Fibroblast of pulmonary artery (primary cell): Measurements from ENCODE around the gene WASF2.

Experiments
- DNase-seq: peaks from one replicate; pipeline ENCODE4 v3.0.0-alpha.2; 2010; ENCODE audit warnings: low read depth
- H3K4me3 ChIP-seq: replicated peaks from 2 replicates; pipeline ENCODE4 v1.5.1; 2011; ENCODE audit warnings: low read depth, mild to moderate bottlenecking, control low read depth, low read length, moderate library complexity
- TF ChIP-seq, protein P1 (sequence below): IDR thresholded peaks from 2 replicates; pipeline ENCODE4 v1.5.1; 2011; ENCODE audit warnings: mild to moderate bottlenecking, control low read depth, low read length, inconsistent platforms; ENCODE audit errors: missing control alignments

WASF2 gene

GRCh38 chr1:27519331-27520258, 29.6 kb upstream of the WASF2 start:
- DNase-seq: no peak
- no peak overlapping the region for H3K4me3 ChIP-seq
- TF ChIP-seq, protein P1, sequence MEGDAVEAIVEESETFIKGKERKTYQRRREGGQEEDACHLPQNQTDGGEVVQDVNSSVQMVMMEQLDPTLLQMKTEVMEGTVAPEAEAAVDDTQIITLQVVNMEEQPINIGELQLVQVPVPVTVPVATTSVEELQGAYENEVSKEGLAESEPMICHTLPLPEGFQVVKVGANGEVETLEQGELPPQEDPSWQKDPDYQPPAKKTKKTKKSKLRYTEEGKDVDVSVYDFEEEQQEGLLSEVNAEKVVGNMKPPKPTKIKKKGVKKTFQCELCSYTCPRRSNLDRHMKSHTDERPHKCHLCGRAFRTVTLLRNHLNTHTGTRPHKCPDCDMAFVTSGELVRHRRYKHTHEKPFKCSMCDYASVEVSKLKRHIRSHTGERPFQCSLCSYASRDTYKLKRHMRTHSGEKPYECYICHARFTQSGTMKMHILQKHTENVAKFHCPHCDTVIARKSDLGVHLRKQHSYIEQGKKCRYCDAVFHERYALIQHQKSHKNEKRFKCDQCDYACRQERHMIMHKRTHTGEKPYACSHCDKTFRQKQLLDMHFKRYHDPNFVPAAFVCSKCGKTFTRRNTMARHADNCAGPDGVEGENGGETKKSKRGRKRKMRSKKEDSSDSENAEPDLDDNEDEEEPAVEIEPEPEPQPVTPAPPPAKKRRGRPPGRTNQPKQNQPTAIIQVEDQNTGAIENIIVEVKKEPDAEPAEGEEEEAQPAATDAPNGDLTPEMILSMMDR: no peak

GRCh38 chr1:27518808-27519207, 28.8 kb upstream of the WASF2 start:
- H3K4me3 ChIP-seq: no peak overlapping the region
- DNase-seq: no peak
- TF ChIP-seq, protein P1: no peak

- TF ChIP-seq, protein P1: no peak
- H3K4me3 ChIP-seq: no peak overlapping the region
- DNase-seq: no peak
Observed at GRCh38 chr1:27517907-27518718, 28.1 kb upstream of the WASF2 start.

GRCh38 chr1:27517301-27517700, 27.3 kb upstream of the WASF2 start:
- no peak overlapping the region for H3K4me3 ChIP-seq
- DNase-seq: no peak
- TF ChIP-seq, protein P1: no peak

GRCh38 chr1:27515626-27516025, 25.7 kb upstream of the WASF2 start:
- no peak for DNase-seq
- TF ChIP-seq, protein P1: no peak
- H3K4me3 ChIP-seq: no peak overlapping the region

GRCh38 chr1:27513958-27514357, 24.0 kb upstream of the WASF2 start:
- no peak overlapping the region for H3K4me3 ChIP-seq
- DNase-seq: no peak
- TF ChIP-seq, protein P1: no peak
